IMR-90 (cell line): ENCODE measurements around the gene ACTR10. TPM values are rescaled to one million over a fixed set of nuclear protein-coding genes. Genes with fewer than 3 reads are reported as not detected.

Experiments used
- ATAC-seq: fragments of 200-7000 bp; cut with Tn5 transposase; 2 replicates; pipeline ENCODE4 v1.9.1; 2020; ENCODE audit warnings: low read depth, mild to moderate bottlenecking, moderate library complexity
- BruUV-seq: library from RNA; stranded (reverse); fragments of 400-500 nt; replicated peaks from 2 replicates; lab custom pipeline; 2021; lab: Mats Ljungman, UMichigan
- CTCF ChIA-PET: fragments of 300-600 bp; formaldehyde crosslinking; extraction: SDS; loops from one replicate; lab custom pipeline; 2021; ENCODE audit warnings: antibody characterized with exemption; lab: Yijun Ruan, JAX
- POLR2A ChIA-PET: fragments of 300-600 bp; sonication (Branson Sonifier 250); formaldehyde crosslinking; loops from one replicate; lab custom pipeline; 2022; ENCODE audit warnings: antibody characterized with exemption; ENCODE audit not compliant: unreplicated experiment; lab: Charles Lee
- DNase-seq: peaks from one replicate; pipeline ENCODE4 v3.0.0; 2013
- H2AFZ ChIP-seq: replicated peaks from 2 replicates; pipeline ENCODE3; 2013; ENCODE audit warnings: low read length, mild to moderate bottlenecking; ENCODE audit not compliant: poor library complexity
- H2AK5ac ChIP-seq: 2 replicates; pipeline ENCODE4 v1.6.1; 2013; ENCODE audit warnings: low read depth, low read length, inconsistent platforms
- H2AK9ac ChIP-seq: replicated peaks from 2 replicates; pipeline ENCODE3; 2013; ENCODE audit warnings: mild to moderate bottlenecking, low read depth, low read length, moderate library complexity; ENCODE audit not compliant: poor library complexity
- H2BK120ac ChIP-seq: 2 replicates; pipeline ENCODE4 v1.6.1; 2013; ENCODE audit warnings: low read depth, low read length, inconsistent platforms
- H2BK15ac ChIP-seq: 3 replicates; pipeline ENCODE4 v1.6.1; 2013; ENCODE audit warnings: low read depth, low read length, inconsistent platforms
- H2BK20ac ChIP-seq: 2 replicates; pipeline ENCODE4 v1.6.1; 2013; ENCODE audit warnings: low read depth, mild to moderate bottlenecking, inconsistent platforms, low read length, moderate library complexity
- H2BK5ac ChIP-seq: 2 replicates; pipeline ENCODE4 v1.6.1; 2013; ENCODE audit warnings: mild to moderate bottlenecking, low read depth, low read length, inconsistent platforms; ENCODE audit not compliant: poor library complexity, severe bottlenecking
- H3K14ac ChIP-seq: replicated peaks from 2 replicates; pipeline ENCODE4 v1.6.1; 2013; ENCODE audit warnings: low read depth, low read length, inconsistent platforms
- H3K18ac ChIP-seq: 2 replicates; pipeline ENCODE4 v1.6.1; 2013; ENCODE audit warnings: low read depth, low read length, control low read depth
- H3K23ac ChIP-seq: 2 replicates; pipeline ENCODE4 v1.6.1; 2013; ENCODE audit warnings: low read depth, low read length, inconsistent platforms
- H3K27ac ChIP-seq: 2 replicates; pipeline ENCODE4 v1.5.1; 2013; ENCODE audit warnings: mild to moderate bottlenecking, control low read depth, low read length; ENCODE audit not compliant: insufficient read depth
- H3K27me3 ChIP-seq: 2 replicates; pipeline ENCODE4 v1.6.1; 2013; ENCODE audit warnings: low read length; ENCODE audit not compliant: control insufficient read depth, insufficient read depth
- H3K36me3 ChIP-seq: 2 replicates; pipeline ENCODE4 v1.6.1; 2013; ENCODE audit warnings: low read length, mixed read lengths; ENCODE audit not compliant: control insufficient read depth, insufficient read depth
- H3K4ac ChIP-seq: 2 replicates; pipeline ENCODE4 v1.6.1; 2013; ENCODE audit warnings: low read depth, low read length, inconsistent platforms
- H3K4me1 ChIP-seq: 2 replicates; pipeline ENCODE4 v1.6.1; 2013; ENCODE audit warnings: low read length, mixed read lengths; ENCODE audit not compliant: control insufficient read depth, insufficient read depth
- H3K4me2 ChIP-seq: 2 replicates; pipeline ENCODE4 v1.6.1; 2013; ENCODE audit warnings: low read depth, mild to moderate bottlenecking, control low read depth, low read length, moderate library complexity
- H3K4me3 ChIP-seq: 2 replicates; pipeline ENCODE4 v1.5.1; 2013; ENCODE audit warnings: low read depth, mild to moderate bottlenecking, control low read depth, low read length, moderate library complexity; ENCODE audit not compliant: insufficient read depth
- H3K56ac ChIP-seq: 2 replicates; pipeline ENCODE4 v1.6.1; 2013; ENCODE audit warnings: low read length, inconsistent platforms; ENCODE audit not compliant: insufficient read depth; ENCODE audit errors: extremely low read depth
- H3K79me1 ChIP-seq, 2 experiments: 2 replicates each; pipeline ENCODE4 v1.6.1; 2013; ENCODE audit warnings: low read length in 2 of 2, inconsistent platforms in 1 of 2, low read depth in 1 of 2
- H3K9ac ChIP-seq: 2 replicates; pipeline ENCODE4 v1.6.1; 2013; ENCODE audit warnings: low read depth, low read length, control low read depth
- H3K9me1 ChIP-seq: 2 replicates; pipeline ENCODE4 v1.6.1; 2013; ENCODE audit warnings: low read length, inconsistent platforms; ENCODE audit not compliant: insufficient read depth
- H3K9me3 ChIP-seq: 2 replicates; pipeline ENCODE4 v1.6.1; 2013; ENCODE audit warnings: low read length; ENCODE audit not compliant: control insufficient read depth, insufficient read depth
- H4K20me1 ChIP-seq: 2 replicates; pipeline ENCODE4 v1.6.1; 2013; ENCODE audit warnings: low read length, inconsistent platforms; ENCODE audit not compliant: insufficient read depth
- H4K5ac ChIP-seq: 2 replicates; pipeline ENCODE4 v1.6.1; 2013; ENCODE audit warnings: mild to moderate bottlenecking, low read depth, low read length, control low read depth
- H4K8ac ChIP-seq, 2 experiments: 2 replicates each; pipeline ENCODE4 v1.6.1; 2013; ENCODE audit warnings: low read depth in 2 of 2, low read length in 2 of 2, control low read depth in 1 of 2, inconsistent platforms in 1 of 2
- H4K91ac ChIP-seq: 2 replicates; pipeline ENCODE4 v1.6.1; 2013; ENCODE audit warnings: low read depth, low read length, inconsistent platforms; ENCODE audit not compliant: insufficient read depth
- BHLHE40 ChIP-seq: fragments of 150-350 bp; IDR thresholded peaks from 2 replicates; pipeline ENCODE4 v1.6.1; 2016; ENCODE audit warnings: mild to moderate bottlenecking, low read depth, low read length
- CEBPB ChIP-seq: IDR thresholded peaks from 2 replicates; pipeline ENCODE4 v1.6.1; 2012; ENCODE audit warnings: low read depth, low read length, improper control_type of control experiment
- CHD1 ChIP-seq: IDR thresholded peaks from 2 replicates; pipeline ENCODE4 v1.6.1; 2012; ENCODE audit warnings: low read depth, low read length, improper control_type of control experiment
- FOS ChIP-seq: fragments of 150-350 bp; IDR thresholded peaks from 2 replicates; pipeline ENCODE4 v1.6.1; 2016; ENCODE audit warnings: low read depth, low read length
- MAFK ChIP-seq: IDR thresholded peaks from 2 replicates; pipeline ENCODE4 v1.6.1; 2012; ENCODE audit warnings: low read depth, low read length, improper control_type of control experiment
- MXI1 ChIP-seq: IDR thresholded peaks from 2 replicates; pipeline ENCODE4 v1.6.1; 2012; ENCODE audit warnings: low read depth, mild to moderate bottlenecking, low read length, moderate library complexity, borderline replicate concordance
- NFE2L2 ChIP-seq: fragments of 150-350 bp; IDR thresholded peaks from 2 replicates; pipeline ENCODE4 v1.6.1; 2016; ENCODE audit warnings: low read depth, mild to moderate bottlenecking, low read length
- POLR2A ChIP-seq: IDR thresholded peaks from 2 replicates; pipeline ENCODE4 v1.6.1; 2012; ENCODE audit warnings: mild to moderate bottlenecking, low read depth, low read length
- RAD21 ChIP-seq: IDR thresholded peaks from 2 replicates; pipeline ENCODE4 v1.6.1; 2012; ENCODE audit warnings: low read length, improper control_type of control experiment
- WGBS, 2 experiments: methylation state at CpG; one replicate each; pipeline versions ENCODE4 v1.1.5 to v1.1.7; 2013; ENCODE audit warnings: missing lambda C conversion rate in 2 of 2; ENCODE audit not compliant: insufficient read length in 1 of 2; ENCODE audit errors: extremely low coverage in 2 of 2; 5-methylcytosine and 5-hydroxymethylcytosine counted together
- dilution Hi-C: fragments of 300-500 bp; cut with HindIII; formaldehyde crosslinking; loops from one replicate; pipeline ENCODE4 v1.14.3; 2018; ENCODE audit warnings: low sequenced_read_pairs; ENCODE audit not compliant: unreplicated experiment
- in situ Hi-C: fragments of 300-500 bp; cut with MboI; formaldehyde crosslinking; loops from 3 replicates; pipeline ENCODE4 v1.14.3; 2019; ENCODE audit warnings: low sequenced_read_pairs, inconsistent platforms, mixed read lengths
- intact Hi-C: fragments of 100-400 bp; cut with micrococcal nuclease; formaldehyde crosslinking; loops from 2 replicates; pipeline ENCODE4 v1.10.0; 2022
- polyA plus RNA-seq, 3 experiments: library from polyadenylated mRNA; depleted of rRNA; stranded (reverse); fragments of >200 nt; gene quantifications; 2 replicates each; pipeline ENCODE4 v1.2.3, GENCODE V29; 2012; ENCODE audit warnings: low replicate concordance in 1 of 3
- total RNA-seq: library from RNA; depleted of rRNA; stranded (reverse); fragments of >200 nt; gene quantifications from 2 replicates; pipeline ENCODE4 v1.2.3, GENCODE V29; 2012
- TF ChIP-seq, protein P1 (sequence below): fragments of 150-350 bp; IDR thresholded peaks from 2 replicates; pipeline ENCODE4 v1.6.1; 2017; ENCODE audit warnings: mild to moderate bottlenecking, antibody characterized with exemption, low read length, low read depth

Gene ACTR10
- total and polyA plus RNA-seq, 2 of the 4 experiments (the other 2 are of a cell fraction) = 71.0 to 71.7 TPM

DNA sequence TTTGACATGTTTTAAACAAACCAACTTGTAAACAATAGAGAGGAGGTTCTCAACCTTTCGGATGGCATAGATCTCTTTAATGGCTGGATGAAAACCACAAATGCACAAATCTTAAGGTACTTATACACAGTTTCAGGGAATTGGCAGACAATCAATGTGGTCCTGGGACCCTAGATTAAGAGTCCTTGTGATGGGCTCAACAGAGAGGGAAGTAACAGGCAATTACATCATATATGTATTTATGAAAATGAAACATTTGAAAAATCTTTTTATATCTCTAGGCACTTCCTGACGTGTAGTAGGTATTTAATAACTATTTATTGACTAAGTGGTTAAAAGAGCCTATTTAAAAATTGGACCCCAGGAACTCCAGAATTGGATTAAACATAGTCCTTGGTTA lies 897 bp downstream of the ACTR10 start:
- Histone ChIP-seq H2BK120ac (no peak overlapping the region), H3K23ac (peak overlapping the region; percentile 54), H2AFZ (no peak overlapping the region), H2BK20ac (no peak overlapping the region), H3K56ac (peak overlapping the region; percentile 80; the same call in 1 of the 2 replicates), H3K9me3 (no peaks in the 10 kb centered on the region), H3K4me3 (peak overlapping the region; percentile 99), H3K9ac (peak overlapping the region; percentile 98), H3K18ac (no peak overlapping the region), H3K4ac (peak overlapping the region; percentile 0; the same call in 1 of the 2 replicates), H4K20me1 (no peaks in the 10 kb centered on the region), H2AK9ac (no peak overlapping the region), H4K8ac (peak overlapping the region; percentile 14 to 92; a peak in 3 of 4 replicates), H3K27ac (peak overlapping the region; percentile 99), H2BK15ac (no peak overlapping the region), H3K14ac (peak overlapping the region; percentile 86; the same call in 1 of the 2 replicates), H4K91ac (no peak overlapping the region), H3K27me3 (no peaks in the 10 kb centered on the region; the same call in 1 of the 2 replicates), H3K36me3 (peaks cover 5% of the 10 kb centered on the region; the same call in 1 of the 2 replicates), H2AK5ac (no peak overlapping the region), H2BK5ac (no peak overlapping the region), H3K4me2 (peak overlapping the region; percentile 91), H3K79me1 (peaks cover 0 to 23% of the 10 kb centered on the region in 2 experiments), H4K5ac (peak overlapping the region; percentile 95; the same call in 1 of the 2 replicates), H3K4me1 (no peaks in the 10 kb centered on the region), H3K9me1 (no peaks in the 10 kb centered on the region)
- in situ Hi-C loops (no loop called here), intact Hi-C loops (no loop called here), dilution Hi-C loops (no loop called here)
- no peak for DNase-seq
- ChIA-PET CTCF (no interaction called here), POLR2A (no interaction called here)
- ATAC-seq = no peak
- no CpG with 5 or more reads among the region's 2 CpGs for WGBS, 2 experiments
- no peak for TF ChIP-seq BHLHE40
- no peak for TF ChIP-seq RAD21
- TF ChIP-seq MXI1 = no peak
- TF ChIP-seq, protein P1, sequence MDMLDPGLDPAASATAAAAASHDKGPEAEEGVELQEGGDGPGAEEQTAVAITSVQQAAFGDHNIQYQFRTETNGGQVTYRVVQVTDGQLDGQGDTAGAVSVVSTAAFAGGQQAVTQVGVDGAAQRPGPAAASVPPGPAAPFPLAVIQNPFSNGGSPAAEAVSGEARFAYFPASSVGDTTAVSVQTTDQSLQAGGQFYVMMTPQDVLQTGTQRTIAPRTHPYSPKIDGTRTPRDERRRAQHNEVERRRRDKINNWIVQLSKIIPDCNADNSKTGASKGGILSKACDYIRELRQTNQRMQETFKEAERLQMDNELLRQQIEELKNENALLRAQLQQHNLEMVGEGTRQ = no peak
- TF ChIP-seq NFE2L2 = no peak
- TF ChIP-seq FOS = no peak
- no peak for TF ChIP-seq CEBPB
- TF ChIP-seq CHD1 = no peak
- no peak for TF ChIP-seq MAFK
- no peak for TF ChIP-seq POLR2A
- no TSS peak for BruUV-seq
